Kidney glomerular epithelial cell (primary cell): ENCODE results near the gene BTBD1.
A peak's percentile ranks its signal among the peaks of the same experiment; 100 is the strongest.

ENCODE experiments used
- DNase-seq: peaks from one replicate; lab custom pipeline; 2025; lab: John Stamatoyannopoulos, UW

BTBD1 gene

GRCh38 chr15:82986442-82986780 is 80.6 kb downstream of the BTBD1 start:
- DNase-seq: peak; percentile 40

GRCh38 chr15:82985688-82986441 is 81.2 kb downstream of the BTBD1 start, which contains the start of gene RAMAC:
RAMAC (plus strand) TSS chr15:82986210; CDS start chr15:82989019, 2,809 bp downstream.
- DNase-seq: peak; percentile 92

DNA sequence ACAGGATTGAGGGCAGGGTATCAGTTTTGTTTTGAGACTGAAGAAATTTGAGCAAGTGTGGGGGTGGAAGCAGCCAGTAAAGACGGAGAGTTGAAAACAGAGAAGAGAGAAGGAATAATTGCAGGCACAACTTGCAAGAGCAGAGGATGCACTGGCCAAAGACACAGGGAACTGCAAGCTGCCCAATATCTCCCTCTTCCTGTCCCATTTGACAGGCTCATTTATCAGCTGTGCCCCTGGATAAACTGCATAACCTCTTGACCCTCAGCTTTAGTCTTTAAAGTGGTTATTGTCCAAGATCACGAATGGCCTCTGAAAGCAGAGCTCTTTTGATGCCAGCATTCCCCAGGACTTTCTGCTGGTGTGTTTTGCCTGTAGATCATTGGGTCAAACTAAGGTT is 86.1 kb downstream of the BTBD1 start:
- no peak for DNase-seq

DNA sequence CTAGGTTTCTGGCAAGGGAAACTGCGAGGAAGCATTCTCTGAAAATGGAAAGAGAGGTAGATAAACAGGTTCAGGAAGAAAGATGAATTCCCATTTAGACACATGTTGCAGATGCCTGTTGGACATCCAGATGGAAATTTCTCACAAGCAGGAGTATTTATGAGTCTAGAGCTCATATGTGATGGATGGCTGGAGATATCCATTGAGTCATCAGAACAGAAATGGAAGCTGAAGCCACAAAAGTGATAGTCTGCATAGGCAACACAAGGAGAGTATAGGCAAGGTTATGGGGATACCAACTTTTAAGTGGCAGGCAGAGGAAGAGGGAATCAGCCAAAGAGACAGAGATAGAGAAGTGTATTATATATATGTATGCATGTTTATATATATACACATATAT is 87.3 kb downstream of the BTBD1 start:
- no peak for DNase-seq

- DNase-seq: no peak
Measured at GRCh38 chr15:82978438-82978837, 88.6 kb downstream of the BTBD1 start.

- DNase-seq: no peak
Measured at GRCh38 chr15:82977076-82977475, 90.0 kb downstream of the BTBD1 start.

- no peak for DNase-seq
Measured at GRCh38 chr15:82972990-82973389, 94.1 kb downstream of the BTBD1 start.

GRCh38 chr15:82971218-82971984 is 95.7 kb downstream of the BTBD1 start:
- no peak for DNase-seq

GRCh38 chr15:82970696-82971095 is 96.4 kb downstream of the BTBD1 start:
- no peak for DNase-seq

DNA sequence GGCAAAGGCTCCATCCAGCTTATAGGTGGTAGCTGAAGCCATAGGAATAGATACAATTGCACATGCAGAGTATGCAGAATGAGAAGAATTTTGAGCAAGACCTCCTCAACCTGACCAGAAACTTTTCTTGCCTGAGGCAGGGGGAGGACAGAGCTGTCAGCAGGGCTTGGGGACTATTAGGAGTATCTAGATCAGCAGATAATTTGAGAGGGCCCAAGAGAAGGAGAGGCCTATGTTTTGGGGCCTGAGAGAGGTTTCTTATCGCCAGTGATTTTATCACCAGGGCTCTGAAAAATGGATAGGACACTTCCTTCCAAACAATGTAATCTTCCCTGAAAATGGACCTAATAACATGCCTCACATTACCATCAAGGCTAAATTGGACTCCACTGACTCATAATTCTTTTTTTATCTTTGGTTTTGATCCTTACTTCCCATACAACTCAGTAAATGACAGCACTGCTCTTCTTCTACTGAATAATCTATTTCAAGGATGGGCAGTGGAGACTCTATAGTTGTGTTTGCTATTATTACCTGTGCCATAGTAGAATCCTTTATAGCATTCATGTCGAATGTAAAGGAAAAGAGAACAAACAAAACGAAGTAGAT is 96.9 kb downstream of the BTBD1 start:
- no peak for DNase-seq

DNA sequence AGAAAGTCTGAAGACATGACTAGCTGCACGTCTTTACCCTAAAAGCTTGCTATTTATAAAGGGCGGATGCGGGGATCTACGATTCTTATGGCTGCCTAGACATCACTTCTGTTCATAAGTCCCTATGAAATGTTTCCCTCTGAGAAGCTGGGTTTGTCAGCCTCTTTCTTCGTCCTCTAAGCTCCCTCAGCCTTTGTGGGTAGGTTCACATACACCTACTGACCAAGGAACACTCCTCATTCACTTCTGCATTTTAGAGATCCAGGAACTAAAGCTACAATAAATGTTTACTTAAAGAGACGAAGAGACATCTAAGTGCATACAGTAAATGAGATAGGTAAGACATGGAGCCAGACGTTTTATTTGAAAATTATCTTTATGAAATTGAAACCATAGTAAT is 97.7 kb downstream of the BTBD1 start:
- no peak for DNase-seq

DNA sequence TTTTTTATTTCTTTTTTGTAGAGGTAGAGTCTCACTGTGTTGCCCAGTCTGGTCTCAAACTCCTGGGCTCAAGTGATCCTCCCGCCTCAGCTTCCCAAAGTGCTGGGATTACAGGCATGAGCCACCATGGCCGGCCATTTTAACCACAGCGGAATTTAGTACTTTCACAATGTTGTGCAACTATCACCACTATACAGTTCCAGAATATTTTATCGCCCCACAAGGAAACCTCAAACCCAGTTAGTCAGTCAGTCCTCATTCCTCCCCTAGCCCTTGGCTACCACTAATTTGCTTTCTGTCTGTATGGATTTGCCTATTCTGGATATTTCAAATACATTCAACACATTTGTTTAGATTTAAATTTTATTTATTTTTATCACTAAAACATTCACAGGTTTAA is 99.0 kb downstream of the BTBD1 start:
- DNase-seq: no peak

DNA sequence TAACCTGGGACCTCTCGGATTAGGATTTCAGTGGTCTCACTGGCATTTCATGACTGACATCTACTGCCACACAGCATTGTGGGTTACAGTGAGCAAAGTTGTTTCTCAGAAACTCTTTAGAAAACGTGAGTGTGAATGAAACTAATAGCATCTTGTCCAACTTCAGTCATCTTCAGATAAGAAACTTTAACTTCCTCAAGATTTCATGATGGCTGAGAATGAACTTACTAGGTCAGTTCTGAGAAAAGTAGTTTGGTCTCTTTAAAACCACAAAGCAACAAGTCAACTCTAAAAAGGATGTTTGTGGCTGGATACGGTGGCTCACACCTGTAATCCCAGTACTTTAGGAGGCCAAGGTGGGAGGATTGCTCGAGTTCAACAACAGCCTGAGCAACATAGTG is 100.4 kb downstream of the BTBD1 start:
- no peak for DNase-seq
